Endothelial cell of umbilical vein (primary cell): Measurements from ENCODE around the gene CEP170.

Experiments used
- EZH2 ChIP-seq: IDR thresholded peaks from 2 replicates; pipeline ENCODE4 v1.6.1; 2012; ENCODE audit warnings: borderline replicate concordance, low read depth, mild to moderate bottlenecking, moderate library complexity, low read length, inconsistent platforms; ENCODE audit not compliant: severe bottlenecking
- GATA2 ChIP-seq: IDR thresholded peaks from 2 replicates; pipeline ENCODE4 v1.7.0; 2011; ENCODE audit warnings: low read depth, mild to moderate bottlenecking, moderate library complexity, mixed read lengths, low read length; ENCODE audit not compliant: insufficient read length, insufficient read depth
- POLR2A ChIP-seq: IDR thresholded peaks from 2 replicates; pipeline ENCODE4 v1.6.1; 2012; ENCODE audit warnings: low read depth, mild to moderate bottlenecking, control low read depth, low read length
- POLR2AphosphoS5 ChIP-seq: IDR thresholded peaks from 2 replicates; pipeline ENCODE4 v1.6.1; 2012; ENCODE audit warnings: low read depth, mild to moderate bottlenecking, control low read depth, low read length, moderate library complexity; ENCODE audit not compliant: insufficient read depth
- TF ChIP-seq, protein P1 (sequence below), 2 donors: IDR thresholded peaks; 1 replicate in 1 of 2; 2 replicates in 1 of 2; pipeline ENCODE4 v1.5.1; 2011; ENCODE audit warnings: low read length in 2 of 2, mild to moderate bottlenecking in 2 of 2, moderate library complexity in 2 of 2, control low read depth in 1 of 2, inconsistent platforms in 1 of 2, low read depth in 1 of 2; ENCODE audit not compliant: insufficient read depth in 1 of 2; ENCODE audit errors: extremely low read depth in 1 of 2

GRCh38 chr1:243244432-243244841 lies 10.6 kb downstream of the CEP170 start:
- no peak for TF ChIP-seq EZH2
- TF ChIP-seq, protein P1, sequence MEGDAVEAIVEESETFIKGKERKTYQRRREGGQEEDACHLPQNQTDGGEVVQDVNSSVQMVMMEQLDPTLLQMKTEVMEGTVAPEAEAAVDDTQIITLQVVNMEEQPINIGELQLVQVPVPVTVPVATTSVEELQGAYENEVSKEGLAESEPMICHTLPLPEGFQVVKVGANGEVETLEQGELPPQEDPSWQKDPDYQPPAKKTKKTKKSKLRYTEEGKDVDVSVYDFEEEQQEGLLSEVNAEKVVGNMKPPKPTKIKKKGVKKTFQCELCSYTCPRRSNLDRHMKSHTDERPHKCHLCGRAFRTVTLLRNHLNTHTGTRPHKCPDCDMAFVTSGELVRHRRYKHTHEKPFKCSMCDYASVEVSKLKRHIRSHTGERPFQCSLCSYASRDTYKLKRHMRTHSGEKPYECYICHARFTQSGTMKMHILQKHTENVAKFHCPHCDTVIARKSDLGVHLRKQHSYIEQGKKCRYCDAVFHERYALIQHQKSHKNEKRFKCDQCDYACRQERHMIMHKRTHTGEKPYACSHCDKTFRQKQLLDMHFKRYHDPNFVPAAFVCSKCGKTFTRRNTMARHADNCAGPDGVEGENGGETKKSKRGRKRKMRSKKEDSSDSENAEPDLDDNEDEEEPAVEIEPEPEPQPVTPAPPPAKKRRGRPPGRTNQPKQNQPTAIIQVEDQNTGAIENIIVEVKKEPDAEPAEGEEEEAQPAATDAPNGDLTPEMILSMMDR (IDR thresholded peaks at IDR 0.05; ENCODE audit: extremely low read depth in 1 of 2, insufficient read depth in 1 of 2, low read depth in 1 of 2, low read length in 2 of 2), result no peak
- TF ChIP-seq POLR2AphosphoS5, result no peak
- no peak for TF ChIP-seq POLR2A
- no peak for TF ChIP-seq GATA2
